Smooth muscle cell (in vitro differentiated cells): Measurements from ENCODE around the gene FAM222B. TPM values are rescaled to one million over a fixed set of nuclear protein-coding genes. Genes with fewer than 3 reads are reported as not detected.
A peak's percentile ranks its signal among the peaks of the same experiment; 100 is the strongest.

Source experiments
- DNase-seq: peaks from one replicate; lab custom pipeline; 2025; ENCODE audit not compliant: unreplicated experiment; lab: John Stamatoyannopoulos, UW
- H2AFZ ChIP-seq: fragments of 200-600 bp; sonication (generic); 2 replicates; pipeline ENCODE4 v1.6.0; 2016; ENCODE audit warnings: antibody characterized with exemption, low read depth, mild to moderate bottlenecking
- H3F3A ChIP-seq: fragments of 200-600 bp; sonication (generic); 2 replicates; pipeline ENCODE4 v1.6.0; 2017; ENCODE audit warnings: antibody characterized with exemption, low read depth
- H3K27ac ChIP-seq: fragments of 200-600 bp; sonication (generic); 2 replicates; pipeline ENCODE4 v1.5.1; 2016; ENCODE audit warnings: low read depth, mild to moderate bottlenecking
- H3K27me3 ChIP-seq: fragments of 200-600 bp; sonication (generic); 2 replicates; pipeline ENCODE4 v1.6.1; 2016; ENCODE audit warnings: low read depth, mild to moderate bottlenecking
- H3K36me3 ChIP-seq: fragments of 200-600 bp; sonication (generic); 2 replicates; pipeline ENCODE4 v1.5.1; 2016; ENCODE audit warnings: low read depth
- H3K4me1 ChIP-seq: fragments of 200-600 bp; sonication (generic); 2 replicates; pipeline ENCODE4 v1.5.1; 2016; ENCODE audit warnings: low read depth
- H3K4me2 ChIP-seq: fragments of 200-600 bp; sonication (generic); 2 replicates; pipeline ENCODE4 v1.6.0; 2016; ENCODE audit warnings: mild to moderate bottlenecking
- H3K4me3 ChIP-seq: fragments of 200-600 bp; sonication (generic); 2 replicates; pipeline ENCODE4 v1.5.1; 2016; ENCODE audit warnings: mild to moderate bottlenecking
- H3K79me2 ChIP-seq: fragments of 200-600 bp; sonication (generic); 2 replicates; pipeline ENCODE4 v1.6.0; 2016; ENCODE audit warnings: low read depth, mild to moderate bottlenecking
- H3K9ac ChIP-seq: fragments of 200-600 bp; sonication (generic); 2 replicates; pipeline ENCODE4 v1.6.0; 2016; ENCODE audit warnings: low read depth
- H3K9me3 ChIP-seq: fragments of 200-600 bp; sonication (generic); replicated peaks from 2 replicates; pipeline ENCODE4 v1.5.1; 2016; ENCODE audit warnings: low read depth
- H4K20me1 ChIP-seq: fragments of 200-600 bp; sonication (generic); 2 replicates; pipeline ENCODE4 v1.6.0; 2016; ENCODE audit warnings: low read depth
- CTCF ChIP-seq: fragments of 200-600 bp; sonication (generic); IDR thresholded peaks from 2 replicates; pipeline ENCODE4 v1.5.1; 2017; ENCODE audit warnings: borderline replicate concordance, mild to moderate bottlenecking, antibody characterized with exemption; ENCODE audit not compliant: insufficient read depth, poor library complexity, severe bottlenecking
- WGBS: methylation state at CpG from one replicate; pipeline ENCODE4 v1.1.7; 2016; ENCODE audit warnings: low lambda C conversion rate; 5-methylcytosine and 5-hydroxymethylcytosine counted together
- polyA plus RNA-seq: library from polyadenylated mRNA; unstranded; fragments of >200 nt; fragmentation: Nextera tagmentation; extraction: Ambion mirVana; gene quantifications from 2 replicates; pipeline ENCODE4 v1.2.1, GENCODE V29; 2016
- total RNA-seq: library from RNA; depleted of rRNA; stranded (reverse); fragments of >200 nt; gene quantifications from 2 replicates; pipeline ENCODE4 v1.2.3, GENCODE V29; 2014

FAM222B gene
- total and polyA plus RNA-seq, 2 experiments from 2014 or later, result 20.5 to 28.0 TPM

- 48% methylated on average over 2 of the region's 2 CpGs for WGBS
- H3F3A ChIP-seq, result no peaks in the 10 kb centered on the region
Observed at GRCh38 chr17:28858801-28859355, 16.3 kb upstream of the FAM222B start.

GRCh38 chr17:28857905-28858800, 15.6 kb upstream of the FAM222B start:
- peaks cover 10% of the 10 kb centered on the region for H3K79me2 ChIP-seq
- H3K4me2 ChIP-seq, result no peak overlapping the region
- H4K20me1 ChIP-seq, result no peaks in the 10 kb centered on the region
- no peaks in the 10 kb centered on the region for H3K9me3 ChIP-seq
- no peak overlapping the region for H2AFZ ChIP-seq
- H3K9ac ChIP-seq, result no peak overlapping the region
- H3K4me1 ChIP-seq, result peaks cover 6% of the 10 kb centered on the region
- H3F3A ChIP-seq, result no peaks in the 10 kb centered on the region
- H3K27ac ChIP-seq, result no peak overlapping the region
- whole genome bisulfite sequencing, result 97% methylated on average over 3 of the region's 3 CpGs
- no peaks in the 10 kb centered on the region for H3K36me3 ChIP-seq
- no peaks in the 10 kb centered on the region for H3K27me3 ChIP-seq
- no peak for TF ChIP-seq CTCF
- no peak overlapping the region for H3K4me3 ChIP-seq
- DNase-seq, result no peak

More at GRCh38 chr17:28858801-28859355, 16.3 kb upstream of the FAM222B start:
- no peak for TF ChIP-seq CTCF
- no peaks in the 10 kb centered on the region for H3K36me3 ChIP-seq
- DNase-seq, result no peak
- H3K4me3 ChIP-seq, result no peak overlapping the region
- H2AFZ ChIP-seq, result no peak overlapping the region
- peaks cover 10% of the 10 kb centered on the region for H3K79me2 ChIP-seq
- peaks cover 6% of the 10 kb centered on the region for H3K4me1 ChIP-seq
- no peak overlapping the region for H3K27ac ChIP-seq
- no peaks in the 10 kb centered on the region for H4K20me1 ChIP-seq
- H3K9ac ChIP-seq, result no peak overlapping the region
- no peaks in the 10 kb centered on the region for H3K27me3 ChIP-seq
- H3K4me2 ChIP-seq, result no peak overlapping the region
- no peaks in the 10 kb centered on the region for H3K9me3 ChIP-seq

- no peaks in the 10 kb centered on the region for H4K20me1 ChIP-seq
- no peak overlapping the region for H3K27ac ChIP-seq
- no peaks in the 10 kb centered on the region for H3K9me3 ChIP-seq
- no peaks in the 10 kb centered on the region for H3F3A ChIP-seq
- DNase-seq, result no peak
- H3K4me1 ChIP-seq, result peaks cover 6% of the 10 kb centered on the region
- H3K4me3 ChIP-seq, result no peak overlapping the region
- peaks cover 10% of the 10 kb centered on the region for H3K79me2 ChIP-seq
- H3K27me3 ChIP-seq, result no peaks in the 10 kb centered on the region
- WGBS, result 93% methylated on average over 5 of the region's 5 CpGs
- no peaks in the 10 kb centered on the region for H3K36me3 ChIP-seq
- no peak overlapping the region for H2AFZ ChIP-seq
- H3K9ac ChIP-seq, result no peak overlapping the region
- TF ChIP-seq CTCF, result no peak
- H3K4me2 ChIP-seq, result peak overlapping the region; percentile 96
Observed at GRCh38 chr17:28856028-28856574, 13.5 kb upstream of the FAM222B start.
